Psoas muscle (tissue), 8 donors: Measurements from ENCODE around the gene ZNHIT3. TPM values are rescaled to one million over a fixed set of nuclear protein-coding genes. Genes with fewer than 3 reads are reported as not detected.

ENCODE experiments used
- ATAC-seq, 4 donors: fragments of 200-7000 bp; cut with Tn5 transposase; one replicate each; pipeline ENCODE4 v1.9.1; 2020; ENCODE audit warnings: moderate library complexity in 3 of 4, mild to moderate bottlenecking in 2 of 4
- DNase-seq, 2 donors: peaks; one replicate each; pipeline ENCODE4 v3.0.0-alpha.2; 2020
- H3K27ac ChIP-seq: fragments of 200-600 bp; one replicate; pipeline ENCODE4 v1.8.0; 2022
- H3K27me3 ChIP-seq, 3 donors: fragments of 200-600 bp in 1 of 3; one replicate each; pipeline versions ENCODE4 v1.6.1 to v1.8.0; 2013 to 2022; ENCODE audit warnings: low read length in 2 of 3, mild to moderate bottlenecking in 2 of 3, moderate library complexity in 1 of 3; ENCODE audit not compliant: insufficient read depth in 3 of 3
- H3K36me3 ChIP-seq, 2 donors: fragments of 200-600 bp in 1 of 2; one replicate each; pipeline versions ENCODE4 v1.6.1 to v1.8.0; 2013 to 2022; ENCODE audit warnings: low read depth in 1 of 2, mild to moderate bottlenecking in 1 of 2, moderate library complexity in 1 of 2; ENCODE audit not compliant: insufficient read depth in 1 of 2
- H3K4me1 ChIP-seq: fragments of 200-600 bp; one replicate; pipeline ENCODE4 v1.8.0; 2022
- H3K4me3 ChIP-seq: fragments of 200-600 bp; one replicate; pipeline ENCODE4 v1.8.0; 2022; ENCODE audit warnings: mild to moderate bottlenecking
- H3K9me3 ChIP-seq: fragments of 200-600 bp; one replicate; pipeline ENCODE4 v1.8.0; 2022
- WGBS, 3 donors: extraction: QIAGEN DNeasy Blood & Tissue Kit; methylation state at CpG; one replicate each; pipeline versions ENCODE4 v1.1.6 to v1.1.7; 2013; 5-methylcytosine and 5-hydroxymethylcytosine counted together
- intact Hi-C, 2 donors: fragments of 100-400 bp; cut with DNase I; formaldehyde crosslinking; loops; one replicate each; pipeline versions ENCODE4 v1.11.0 to v1.14.2; 2022
- polyA plus RNA-seq, 3 donors: library from polyadenylated mRNA; stranded (reverse); fragments of 200-250 nt; gene quantifications; one replicate each; pipeline ENCODE4 v1.2.3, GENCODE V29; 2013
- total RNA-seq, 4 donors: library from RNA; stranded (reverse); fragmentation: NEBNext Ultra II Directional in 2 of 4; extraction: Animal tissue kit (Norgen Biotek cat#: 25700) in 2 of 4; gene quantifications; one replicate each; pipeline versions ENCODE4 v1.2.1 to v1.2.4, GENCODE V29; 2021 to 2023
- TF ChIP-seq, protein P1 (sequence below): fragments of 200-600 bp; IDR thresholded peaks from one replicate; pipeline ENCODE4 v1.8.0; 2022; ENCODE audit warnings: antibody characterized with exemption
- donor health status: healthy with polysubstance abuse.
- donor health status: DM: no; HTN: no; CAD: no; lungs with moderate emphysema.
- donor health status: Bipolar disorder and iron deficiency.
- donor health status: healthy.
- donor health status: DM: yes; HTN: yes; CAD: no.
- donor health status: DM: no; HTN: no; CAD: no.
- donor health status: DM: no; HTN: no; CAD: no.
- donor health status: DM: yes; HTN: yes; CAD: no.

Gene ZNHIT3
- total and polyA plus RNA-seq, 7 donors = 22.7 to 80.2 (median 32.3) TPM

DNA sequence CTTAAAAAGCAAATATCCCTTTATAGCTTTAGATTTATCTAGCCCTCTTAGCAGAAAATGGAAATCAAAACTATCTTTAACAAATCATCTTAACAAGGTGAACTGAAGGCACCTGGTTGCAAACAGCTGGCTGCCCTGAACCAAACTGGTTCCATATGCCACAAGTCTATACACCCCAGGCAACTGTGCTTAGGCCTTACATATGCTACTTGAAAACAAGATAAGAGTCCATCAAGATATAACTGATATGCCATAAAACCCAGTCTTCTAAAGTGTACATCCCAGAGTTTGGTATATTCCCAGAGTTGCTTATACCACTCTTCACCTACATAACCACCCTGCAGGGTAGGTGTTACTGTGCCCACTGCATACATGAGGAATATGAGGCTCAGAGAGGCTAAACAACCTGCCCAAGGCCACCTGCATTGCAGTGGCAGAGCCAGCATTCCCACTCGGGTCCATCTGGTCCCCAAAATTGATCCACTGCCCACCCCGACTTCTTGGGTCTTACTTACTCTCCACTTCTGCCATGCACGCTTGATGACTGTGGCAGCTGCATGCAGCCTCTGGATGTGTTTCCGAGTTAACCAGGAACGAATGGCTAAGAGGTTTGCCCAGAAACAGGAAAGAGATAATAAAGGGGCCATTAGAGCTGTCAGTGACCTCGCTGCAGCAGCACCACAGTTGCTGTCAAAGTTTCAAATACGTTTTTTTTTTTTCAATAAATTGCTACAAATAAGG, 12.2 kb downstream of the ZNHIT3 start:
- H3K4me1 ChIP-seq = no peaks in the 10 kb centered on the region
- intact Hi-C loops = no loop called here
- peaks cover 9 to 91% of the 10 kb centered on the region in 2 donors for H3K36me3 ChIP-seq
- no peak overlapping the region for H3K4me3 ChIP-seq
- DNase-seq (no peak), ATAC-seq (no peak)
- H3K27me3 ChIP-seq = no peaks in the 10 kb centered on the region
- H3K9me3 ChIP-seq = no peaks in the 10 kb centered on the region
- WGBS, 3 donors = 38 to 63% (median 45%) methylated on average over 7 of the region's 7 CpGs
- no peak overlapping the region for H3K27ac ChIP-seq
- TF ChIP-seq, protein P1, sequence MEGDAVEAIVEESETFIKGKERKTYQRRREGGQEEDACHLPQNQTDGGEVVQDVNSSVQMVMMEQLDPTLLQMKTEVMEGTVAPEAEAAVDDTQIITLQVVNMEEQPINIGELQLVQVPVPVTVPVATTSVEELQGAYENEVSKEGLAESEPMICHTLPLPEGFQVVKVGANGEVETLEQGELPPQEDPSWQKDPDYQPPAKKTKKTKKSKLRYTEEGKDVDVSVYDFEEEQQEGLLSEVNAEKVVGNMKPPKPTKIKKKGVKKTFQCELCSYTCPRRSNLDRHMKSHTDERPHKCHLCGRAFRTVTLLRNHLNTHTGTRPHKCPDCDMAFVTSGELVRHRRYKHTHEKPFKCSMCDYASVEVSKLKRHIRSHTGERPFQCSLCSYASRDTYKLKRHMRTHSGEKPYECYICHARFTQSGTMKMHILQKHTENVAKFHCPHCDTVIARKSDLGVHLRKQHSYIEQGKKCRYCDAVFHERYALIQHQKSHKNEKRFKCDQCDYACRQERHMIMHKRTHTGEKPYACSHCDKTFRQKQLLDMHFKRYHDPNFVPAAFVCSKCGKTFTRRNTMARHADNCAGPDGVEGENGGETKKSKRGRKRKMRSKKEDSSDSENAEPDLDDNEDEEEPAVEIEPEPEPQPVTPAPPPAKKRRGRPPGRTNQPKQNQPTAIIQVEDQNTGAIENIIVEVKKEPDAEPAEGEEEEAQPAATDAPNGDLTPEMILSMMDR = no peak

DNA sequence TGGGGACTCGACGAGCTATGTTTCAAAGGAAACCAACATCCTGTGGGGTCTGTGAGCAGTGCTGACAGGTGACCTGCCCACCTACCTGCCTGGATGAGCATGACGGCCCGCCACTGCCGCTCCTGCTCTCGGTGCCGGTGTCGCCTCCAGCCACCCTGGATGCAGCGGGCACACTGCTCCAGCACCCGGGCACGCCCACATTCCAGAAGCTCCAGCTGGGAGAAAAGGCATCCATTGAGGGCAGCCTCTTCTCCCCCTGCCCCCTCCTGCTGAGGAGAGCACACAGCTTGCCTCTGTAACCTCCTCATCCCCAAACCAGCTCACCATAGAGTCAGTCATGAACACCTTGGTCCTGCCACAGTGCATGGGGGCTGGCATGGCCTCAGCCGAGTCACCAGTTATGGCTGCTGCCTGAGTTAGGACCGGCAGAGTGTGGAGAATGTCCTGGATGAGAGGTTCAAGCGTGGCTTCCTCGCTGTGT, 14.3 kb downstream of the ZNHIT3 start:
- no peak for ATAC-seq
- whole genome bisulfite sequencing, 3 donors = 84 to 91% (median 87%) methylated on average over 15 of the region's 15 CpGs
- intact Hi-C loops = no loop called here

DNA sequence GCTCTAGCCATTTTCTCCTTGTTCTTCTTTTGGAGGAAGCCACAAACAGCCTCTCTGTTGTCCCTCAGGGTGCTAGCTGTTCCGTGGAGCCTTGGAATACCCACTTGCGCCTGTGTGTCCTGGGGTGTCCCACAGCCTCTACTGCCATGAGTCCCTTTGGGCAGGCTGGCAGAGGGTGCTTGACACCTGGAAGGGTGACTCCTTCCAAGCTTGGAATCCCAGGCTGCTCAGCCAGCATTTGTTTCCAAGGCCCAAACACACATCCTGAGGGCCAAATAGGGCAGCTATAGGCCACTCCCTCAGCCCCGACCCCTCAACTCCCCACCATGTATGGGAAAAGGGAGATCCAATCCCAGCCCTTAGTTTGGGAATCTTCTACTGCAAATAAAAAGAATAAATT, 14.9 kb downstream of the ZNHIT3 start:
- intact Hi-C loops = no loop called here
- TF ChIP-seq, protein P1 = no peak
- WGBS, 3 donors = 91 to 96% (median 95%) methylated on average over 3 of the region's 3 CpGs
- Histone ChIP-seq H3K27ac (no peak overlapping the region), H3K36me3 (peaks cover 8 to 91% of the 10 kb centered on the region in 2 donors), H3K4me3 (no peak overlapping the region), H3K9me3 (no peaks in the 10 kb centered on the region), H3K4me1 (no peaks in the 10 kb centered on the region), H3K27me3 (no peaks in the 10 kb centered on the region)
- ATAC-seq (no peak), DNase-seq (no peak)

More for the DNA sequence above, 14.3 kb downstream of the ZNHIT3 start:
- DNase-seq = no peak
- Histone ChIP-seq H3K27me3 (no peaks in the 10 kb centered on the region), H3K9me3 (no peaks in the 10 kb centered on the region), H3K27ac (no peak overlapping the region), H3K4me3 (no peak overlapping the region), H3K4me1 (no peaks in the 10 kb centered on the region), H3K36me3 (peaks cover 8 to 91% of the 10 kb centered on the region in 2 donors)
- TF ChIP-seq, protein P1 = no peak

DNA sequence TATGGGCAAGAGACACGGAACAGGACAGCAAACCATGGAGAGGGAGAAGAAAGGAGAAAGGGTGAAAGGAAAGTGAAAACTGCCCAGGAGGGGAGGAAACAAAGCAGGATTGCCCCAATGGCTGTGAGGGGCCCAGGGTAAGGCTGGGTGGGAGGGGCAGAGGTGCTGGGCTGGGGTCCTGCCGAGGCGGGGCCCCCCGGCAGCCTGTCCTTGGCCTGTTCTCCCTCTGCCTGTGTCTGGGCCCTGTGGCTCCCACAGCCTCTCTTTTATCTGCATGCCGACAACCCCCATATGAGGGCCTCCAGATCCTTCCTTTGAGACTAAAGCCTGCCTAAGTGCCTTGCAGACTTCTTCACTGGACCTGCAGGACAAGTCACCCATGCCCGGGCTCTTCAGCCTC, 15.5 kb downstream of the ZNHIT3 start:
- Histone ChIP-seq H3K27ac (no peak overlapping the region), H3K9me3 (no peaks in the 10 kb centered on the region), H3K27me3 (no peaks in the 10 kb centered on the region), H3K4me3 (no peak overlapping the region), H3K4me1 (no peaks in the 10 kb centered on the region), H3K36me3 (peaks cover 8 to 91% of the 10 kb centered on the region in 2 donors)
- DNase-seq (no peak), ATAC-seq (no peak)
- TF ChIP-seq, protein P1 = no peak
- WGBS, 3 donors = 83 to 92% (median 91%) methylated on average over 3 to 6 of the region's 6 CpGs
- intact Hi-C loops = no loop called here
